WTC11 (cell line): Measurements from ENCODE around the gene CDYL. TPM values are rescaled to one million over a fixed set of nuclear protein-coding genes. Genes with fewer than 3 reads are reported as not detected.

Experiments
- ATAC-seq: fragments of 200-7000 bp; cut with Tn5 transposase; 2 replicates; pipeline ENCODE4 v1.10.0; 2021; ENCODE audit warnings: mild to moderate bottlenecking, moderate library complexity
- CTCF ChIA-PET: fragments of 300-600 bp; sonication (Branson Sonifier 250); formaldehyde crosslinking; loops from one replicate; lab custom pipeline; 2021; ENCODE audit warnings: antibody characterized with exemption; lab: Charles Lee
- POLR2A ChIA-PET: fragments of 350-600 bp; sonication (Branson Sonifier 250); formaldehyde crosslinking; loops from one replicate; lab custom pipeline; 2021; ENCODE audit warnings: antibody characterized with exemption; lab: Charles Lee
- DNase-seq: peaks from one replicate; pipeline ENCODE4 v3.0.0; 2021; ENCODE audit warnings: low spot score
- H3K27ac Mint-ChIP-seq: 2 replicates; pipeline ENCODE4 v1.8.0; 2021; ENCODE audit warnings: mixed read lengths
- H3K27me3 Mint-ChIP-seq: 2 replicates; pipeline ENCODE4 v1.8.0; 2021; ENCODE audit warnings: low read depth, mild to moderate bottlenecking, moderate library complexity, mixed read lengths
- H3K36me3 Mint-ChIP-seq: 2 replicates; pipeline ENCODE4 v1.8.0; 2021; ENCODE audit warnings: mixed read lengths
- H3K4me1 Mint-ChIP-seq: 2 replicates; pipeline ENCODE4 v1.8.0; 2022; ENCODE audit warnings: mixed read lengths
- H3K4me3 Mint-ChIP-seq: 2 replicates; pipeline ENCODE4 v1.8.0; 2021; ENCODE audit warnings: mild to moderate bottlenecking, moderate library complexity, mixed read lengths
- H3K9me3 Mint-ChIP-seq: 2 replicates; pipeline ENCODE4 v1.8.0; 2021; ENCODE audit warnings: mixed read lengths
- AR ChIP-seq: fragments of 250-450 bp; sonication (Bioruptor Pico); IDR thresholded peaks from 2 replicates; pipeline ENCODE4 v1.9.0; 2021; ENCODE audit warnings: mild to moderate bottlenecking
- ATF1 ChIP-seq: sonication (generic); formaldehyde crosslinking; IDR thresholded peaks from 2 replicates; pipeline ENCODE4 v1.8.1; 2023; ENCODE audit warnings: mild to moderate bottlenecking, moderate library complexity, missing genetic modification reagents
- ATF6 ChIP-seq: sonication (generic); formaldehyde crosslinking; IDR thresholded peaks from 2 replicates; pipeline ENCODE4 v1.8.1; 2023; ENCODE audit warnings: mild to moderate bottlenecking, missing genetic modification reagents
- ERG ChIP-seq: fragments of 250-450 bp; sonication (Bioruptor Pico); IDR thresholded peaks from 2 replicates; pipeline ENCODE4 v1.8.0; 2021; ENCODE audit warnings: mild to moderate bottlenecking
- HMGXB4 ChIP-seq: sonication (generic); formaldehyde crosslinking; IDR thresholded peaks from 2 replicates; pipeline ENCODE4 v1.8.1; 2023; ENCODE audit warnings: mild to moderate bottlenecking, moderate library complexity, missing genetic modification reagents
- IRF1 ChIP-seq: sonication (generic); formaldehyde crosslinking; IDR thresholded peaks from 2 replicates; pipeline ENCODE4 v1.8.0; 2023; ENCODE audit warnings: missing genetic modification reagents
- MYBL2 ChIP-seq: sonication (generic); formaldehyde crosslinking; IDR thresholded peaks from 2 replicates; pipeline ENCODE4 v1.8.1; 2023; ENCODE audit warnings: mild to moderate bottlenecking, moderate library complexity, missing genetic modification reagents
- NFATC4 ChIP-seq: fragments of 250-450 bp; sonication (Bioruptor Pico); IDR thresholded peaks from 2 replicates; pipeline ENCODE4 v1.9.0; 2021; ENCODE audit warnings: mild to moderate bottlenecking
- OVOL2 ChIP-seq: fragments of 250-450 bp; sonication (Bioruptor Pico); IDR thresholded peaks from 2 replicates; pipeline ENCODE4 v1.9.0; 2021; ENCODE audit warnings: mild to moderate bottlenecking, borderline replicate concordance
- TEAD1 ChIP-seq: sonication (generic); formaldehyde crosslinking; IDR thresholded peaks from 2 replicates; pipeline ENCODE4 v1.8.0; 2022; ENCODE audit warnings: mild to moderate bottlenecking, missing genetic modification reagents
- ZNF263 ChIP-seq: sonication (generic); formaldehyde crosslinking; IDR thresholded peaks from 2 replicates; pipeline ENCODE4 v1.8.1; 2022; ENCODE audit warnings: low read depth, mild to moderate bottlenecking, moderate library complexity, missing genetic modification reagents
- ZNF317 ChIP-seq: sonication (generic); formaldehyde crosslinking; IDR thresholded peaks from 2 replicates; pipeline ENCODE4 v1.8.1; 2023; ENCODE audit warnings: low read depth, mild to moderate bottlenecking, moderate library complexity, missing genetic modification reagents, borderline replicate concordance
- total RNA-seq: library from RNA; stranded (reverse); gene quantifications from 3 replicates; pipeline ENCODE4 v1.2.3, GENCODE V29; 2021

Gene CDYL
- total RNA-seq, 1 experiment from 2014 or later, result 92.0 TPM

GRCh38 chr6:4920914-4921410, 144.8 kb downstream of the CDYL start:
- H3K4me1 Mint-ChIP-seq, result peaks cover 76% of the 10 kb centered on the region
- no peak for ATAC-seq
- no peak for DNase-seq
- H3K27ac Mint-ChIP-seq, result peak overlapping the region; percentile 17; the same call in 1 of the 2 replicates
- no peaks in the 10 kb centered on the region for H3K27me3 Mint-ChIP-seq
- no peak overlapping the region for H3K4me3 Mint-ChIP-seq
- ChIA-PET POLR2A (no interaction called here), CTCF (interaction anchor here (1.0 to 1.7 kb wide), 4 partner anchors 9 to 110 kb away, joined by 3 to 4 read pairs (median 4); no protein-coding TSS in a partner anchor)
- H3K9me3 Mint-ChIP-seq, result peaks cover 5% of the 10 kb centered on the region
- H3K36me3 Mint-ChIP-seq, result peaks cover 6% of the 10 kb centered on the region
- TF ChIP-seq AR (CRISPR knock-in tag) (no peak), ZNF263 (CRISPR knock-in tag) (no peak), TEAD1 (no peak), NFATC4 (CRISPR knock-in tag) (no peak), MYBL2 (no peak)

- ChIA-PET CTCF (no interaction called here), POLR2A (no interaction called here)
Measured at GRCh38 chr6:4922488-4923037, 146.4 kb downstream of the CDYL start.

More at GRCh38 chr6:4922488-4923037, 146.4 kb downstream of the CDYL start:
- Mint-ChIP-seq H3K27ac (peak overlapping the region; percentile 60; the same call in 1 of the 2 replicates), H3K9me3 (peaks cover 5% of the 10 kb centered on the region), H3K36me3 (peaks cover 6% of the 10 kb centered on the region), H3K27me3 (no peaks in the 10 kb centered on the region), H3K4me1 (peaks cover 83% of the 10 kb centered on the region), H3K4me3 (no peak overlapping the region)
- ATAC-seq (no peak), DNase-seq (no peak)
- TF ChIP-seq ZNF317 (no peak), ATF1 (no peak), OVOL2 (CRISPR knock-in tag) (no peak), IRF1 (CRISPR knock-in tag) (no peak), ERG (no peak), HMGXB4 (CRISPR knock-in tag) (no peak), ATF6 (no peak)
